Right ventricle myocardium inferior (tissue), 1 donor: Measurements from ENCODE around the gene FYB1. TPM values are rescaled to one million over a fixed set of nuclear protein-coding genes. Genes with fewer than 3 reads are reported as not detected.

ENCODE experiments used
- ATAC-seq: fragments of 200-7000 bp; cut with Tn5 transposase; one replicate; pipeline ENCODE4 v1.9.1; 2020; ENCODE audit warnings: mild to moderate bottlenecking, moderate library complexity
- DNase-seq: peaks from one replicate; pipeline ENCODE4 v3.0.0; 2021; ENCODE audit errors: missing footprints
- intact Hi-C: fragments of 100-400 bp; cut with DNase I; formaldehyde crosslinking; loops from one replicate; pipeline ENCODE4 v1.11.0; 2022
- total RNA-seq: library from RNA; stranded (reverse); fragmentation: NEBNext Ultra II Directional; extraction: Animal tissue kit (Norgen Biotek cat#: 25700); gene quantifications from one replicate; pipeline ENCODE4 v1.2.1, GENCODE V29; 2021
- donor health status: DM: no; HTN: yes; CAD: no; lungs with severe emphysema.

FYB1 gene
- total RNA-seq, 1 donor from 2014 or later: 4.7 TPM

- ATAC-seq (peak; percentile 82), DNase-seq (peak; percentile 59)
- intact Hi-C loops: no loop called here
Measured at GRCh38 chr5:39080597-39081204, 138.7 kb downstream of the FYB1 start.

DNA sequence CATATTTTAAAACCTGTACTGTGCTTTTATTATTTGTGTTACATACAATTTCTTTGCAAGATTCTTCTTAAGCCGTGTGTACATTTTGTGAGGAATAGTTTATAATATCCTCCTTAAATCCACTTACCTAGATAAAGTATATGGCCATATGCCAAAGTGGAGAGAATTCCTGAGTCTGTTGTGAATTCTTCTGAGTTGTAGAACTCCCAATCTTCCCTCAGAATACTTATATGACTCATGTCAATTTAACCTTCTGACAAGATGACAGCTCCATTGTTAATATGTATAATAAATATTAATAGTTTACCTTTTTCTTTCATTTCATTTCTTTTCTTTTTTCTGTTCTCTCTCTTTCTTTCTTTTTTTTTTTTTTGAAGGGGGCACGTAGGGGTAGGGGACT, 139.2 kb downstream of the FYB1 start:
- ATAC-seq: no peak
- intact Hi-C loops: no loop called here
- DNase-seq: no peak

DNA sequence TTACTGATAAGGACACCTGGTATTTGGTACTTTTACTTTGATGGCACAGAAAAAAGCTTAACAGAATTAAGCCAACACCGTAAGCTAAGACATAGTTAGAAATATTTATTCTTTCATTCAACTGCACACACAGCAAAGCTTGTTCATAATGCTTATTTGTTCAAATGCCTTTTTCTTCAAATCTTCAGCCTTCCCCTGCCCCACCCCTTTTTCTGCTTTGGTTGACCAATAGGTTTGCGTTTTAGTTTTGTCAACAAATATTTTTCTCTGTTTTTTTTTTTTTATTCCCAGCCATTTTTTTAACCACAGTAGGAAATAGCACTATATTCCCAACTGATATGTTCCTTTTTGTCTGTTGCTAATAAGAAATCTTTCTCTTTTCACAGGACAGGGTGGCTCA, 140.2 kb downstream of the FYB1 start:
- intact Hi-C loops: no loop called here
- ATAC-seq: no peak
- DNase-seq: no peak

GRCh38 chr5:39076757-39077728, 142.3 kb downstream of the FYB1 start:
- intact Hi-C loops: no loop called here
- DNase-seq (no peak), ATAC-seq (no peak)

DNA sequence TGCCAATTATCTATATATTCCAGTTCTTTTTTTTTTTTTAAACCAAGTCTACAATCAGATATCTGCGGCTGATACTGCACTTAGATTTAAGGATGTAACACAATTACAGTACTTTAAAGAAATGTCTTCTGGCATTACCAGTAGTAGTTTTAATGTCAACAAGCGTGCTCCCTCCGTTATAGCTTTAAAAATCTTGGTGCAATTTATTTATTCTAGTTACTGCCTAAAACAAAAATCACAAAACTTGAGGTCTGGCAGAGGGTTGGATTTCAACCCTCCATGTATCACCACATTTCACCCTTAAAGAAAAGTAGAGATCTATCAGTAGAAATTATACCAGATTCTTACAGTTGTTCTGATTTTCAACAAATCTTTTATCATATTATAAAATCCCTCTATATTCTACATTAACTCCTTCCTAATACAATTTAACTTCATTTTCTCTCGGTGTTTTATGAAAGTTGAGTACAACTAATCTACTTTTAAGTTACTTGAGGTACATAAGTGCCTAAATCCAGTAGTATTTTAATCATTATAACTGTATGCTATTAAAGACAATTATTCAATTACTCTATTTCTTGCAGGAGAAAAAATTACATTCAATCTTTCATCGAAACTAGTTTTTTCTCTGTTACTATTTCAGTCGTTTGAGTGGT, 143.1 kb downstream of the FYB1 start:
- intact Hi-C loops: no loop called here
- no peak for ATAC-seq
- DNase-seq: no peak

- intact Hi-C loops: loop anchor here (2.0 to 5.0 kb wide), 2 partner anchors 57 to 69 kb away; no protein-coding TSS in a partner anchor
- peak; percentile 97 for DNase-seq
- ATAC-seq: peak; percentile 97
Measured at GRCh38 chr5:39074017-39074814, 145.1 kb downstream of the FYB1 start, which contains the start of gene RICTOR. Gene RICTOR (minus strand): TSS chr5:39074399. CDS start chr5:39074377, 22 bp downstream.

GRCh38 chr5:39073767-39074016, 145.7 kb downstream of the FYB1 start:
- no peak for DNase-seq
- intact Hi-C loops: loop anchor here (2.0 to 5.0 kb wide), 2 partner anchors 56 to 69 kb away; no protein-coding TSS in a partner anchor

DNA sequence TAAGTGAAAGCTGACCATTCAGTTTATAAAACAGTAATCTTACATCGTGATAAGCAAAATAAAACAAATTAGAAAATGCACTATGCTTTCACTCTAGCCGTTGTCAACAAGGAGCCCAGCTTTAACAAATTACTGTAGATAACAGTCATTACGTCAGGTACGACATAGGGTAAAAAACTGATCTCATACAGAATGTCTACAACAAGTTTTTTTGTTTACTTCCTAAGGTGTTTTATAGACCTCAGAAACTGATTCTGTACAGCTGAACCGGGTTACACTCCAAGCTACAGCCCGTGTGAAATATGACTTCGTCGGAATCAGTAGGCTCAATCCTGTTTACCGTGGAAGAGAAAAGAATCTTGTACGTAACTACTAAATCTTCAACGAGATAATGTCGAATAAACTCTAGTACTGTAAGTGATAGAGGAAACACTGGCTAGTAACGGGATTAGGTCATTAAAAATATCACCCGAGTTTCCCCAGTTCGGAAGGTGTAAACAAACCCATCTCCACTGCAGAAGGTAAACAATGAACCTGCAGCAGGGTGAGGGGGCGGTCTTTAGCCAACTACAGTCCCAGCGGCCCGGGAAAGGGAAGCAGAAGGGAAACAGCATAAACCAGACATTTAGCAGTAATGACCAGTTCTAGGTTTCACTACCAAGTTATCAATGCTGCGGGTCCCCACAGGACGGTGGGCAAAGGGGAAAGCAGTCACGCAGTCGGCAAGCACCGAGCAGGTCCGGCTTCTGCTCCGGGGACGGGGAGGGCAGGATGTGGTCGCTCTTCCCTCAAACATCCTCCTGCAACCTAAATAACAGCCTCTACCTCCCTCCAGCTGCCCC, 146.2 kb downstream of the FYB1 start:
- no peak for ATAC-seq
- peak; percentile 71 for DNase-seq
- intact Hi-C loops: loop anchor here (5.0 kb wide), 1 partner anchor 56 kb away; no protein-coding TSS in a partner anchor

More at GRCh38 chr5:39073767-39074016, 145.7 kb downstream of the FYB1 start:
- no peak for ATAC-seq

- intact Hi-C loops: no loop called here
- ATAC-seq (no peak), DNase-seq (no peak)
Measured at GRCh38 chr5:39068099-39068498, 151.3 kb downstream of the FYB1 start.

GRCh38 chr5:39064450-39064849, 154.9 kb downstream of the FYB1 start:
- ATAC-seq: no peak
- intact Hi-C loops: no loop called here
- no peak for DNase-seq

DNA sequence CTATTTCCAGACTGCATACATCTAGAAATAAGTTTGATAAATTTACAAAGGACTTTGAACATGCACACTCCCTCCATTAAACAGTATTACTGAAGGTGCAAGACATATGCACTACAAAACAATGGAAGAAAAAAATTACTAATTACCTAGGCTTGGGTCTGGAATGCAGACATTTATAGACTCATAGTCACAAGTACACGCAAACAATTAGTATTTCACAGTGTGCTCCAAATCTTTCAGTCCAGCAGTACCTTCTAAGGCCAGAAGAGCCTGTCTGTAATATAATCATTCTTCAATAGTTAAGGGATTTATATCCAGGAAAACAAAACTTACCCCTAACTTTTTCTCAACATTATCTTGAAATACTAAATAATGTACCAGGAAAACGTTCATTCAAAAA, 156.3 kb downstream of the FYB1 start:
- ATAC-seq (no peak), DNase-seq (no peak)
- intact Hi-C loops: no loop called here

DNA sequence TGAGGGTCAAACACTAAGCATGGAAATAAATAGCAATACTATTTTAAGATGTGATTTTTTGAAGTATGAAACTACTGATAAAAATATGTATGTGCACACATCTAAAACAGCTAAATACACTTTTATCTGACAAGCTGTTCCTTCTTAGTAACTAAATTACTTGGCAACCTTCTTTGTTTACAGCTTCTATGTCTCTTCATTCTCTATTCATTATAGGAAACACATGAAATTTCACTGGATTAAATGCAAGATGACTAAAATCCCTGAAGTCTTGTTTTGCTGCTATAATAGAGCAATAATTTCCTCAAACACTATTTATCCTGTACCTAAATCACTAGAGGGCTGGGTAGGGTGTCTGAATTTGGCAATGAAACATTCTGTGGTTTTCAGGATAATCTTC, 156.8 kb downstream of the FYB1 start:
- DNase-seq (no peak), ATAC-seq (no peak)
- intact Hi-C loops: no loop called here

- ATAC-seq (no peak), DNase-seq (no peak)
- intact Hi-C loops: no loop called here
Measured at GRCh38 chr5:39062104-39062503, 157.3 kb downstream of the FYB1 start.

GRCh38 chr5:39059064-39059463, 160.3 kb downstream of the FYB1 start:
- ATAC-seq (peak; percentile 21), DNase-seq (no peak)
- intact Hi-C loops: no loop called here

GRCh38 chr5:39058178-39058921, 161.0 kb downstream of the FYB1 start:
- DNase-seq (no peak), ATAC-seq (no peak)
- intact Hi-C loops: no loop called here

DNA sequence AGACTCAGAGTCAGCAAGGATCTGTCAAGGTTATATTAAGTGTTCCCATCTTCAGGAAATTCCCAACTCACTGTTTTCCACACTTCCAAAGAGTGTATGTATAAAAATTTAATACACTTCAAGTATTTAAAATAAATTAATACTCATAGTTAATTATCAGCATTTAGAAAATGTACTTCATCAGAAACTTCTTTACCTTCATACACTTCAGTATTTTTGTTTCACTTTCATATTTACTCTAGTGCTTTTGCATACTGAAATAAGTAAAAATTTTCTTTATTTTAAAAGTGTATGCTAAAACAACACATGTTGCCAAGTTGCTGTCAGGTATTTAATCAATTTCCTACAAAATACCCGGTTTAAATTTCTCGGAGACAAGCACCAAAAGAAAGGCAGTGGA, 161.6 kb downstream of the FYB1 start:
- DNase-seq: no peak
- intact Hi-C loops: no loop called here
- ATAC-seq: no peak

DNA sequence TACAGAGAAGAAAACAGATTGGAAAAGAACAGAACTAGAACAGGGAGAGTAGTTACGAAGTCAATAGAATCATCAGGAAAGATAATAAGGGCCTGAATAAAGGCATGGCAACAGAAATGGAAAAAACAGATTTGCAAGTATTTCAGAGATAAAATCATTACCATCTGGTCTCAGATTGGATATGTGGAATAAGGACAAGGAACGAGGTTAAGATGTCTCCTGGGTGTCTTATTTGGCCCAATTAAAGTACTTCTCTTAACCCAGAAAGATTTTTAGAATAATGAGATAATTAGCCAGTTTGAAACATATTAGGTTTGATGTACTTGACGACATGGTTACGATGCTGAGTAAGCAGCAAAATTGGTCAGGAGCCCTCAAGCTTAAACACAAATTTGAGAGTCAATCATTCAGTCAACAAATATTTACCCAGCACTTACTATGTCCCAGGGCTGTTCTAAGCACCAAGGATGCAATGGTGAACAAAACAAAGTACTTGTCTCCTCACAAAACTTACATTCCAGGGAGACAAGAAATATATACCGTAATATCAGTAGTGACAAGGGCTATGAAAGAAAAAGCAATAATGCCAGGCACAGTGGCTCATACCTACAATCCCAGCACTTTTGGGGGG, 163.5 kb downstream of the FYB1 start:
- no peak for DNase-seq
- peak; percentile 17 for ATAC-seq
- intact Hi-C loops: no loop called here
